ENCODE results near the gene AATK. TPM values are rescaled to one million over a fixed set of nuclear protein-coding genes. Genes with fewer than 3 reads are reported as not detected.

Gene AATK
- total RNA-seq, 4 donors from 2014 or later, result 23.9 to 190 (median 123) TPM

DNA sequence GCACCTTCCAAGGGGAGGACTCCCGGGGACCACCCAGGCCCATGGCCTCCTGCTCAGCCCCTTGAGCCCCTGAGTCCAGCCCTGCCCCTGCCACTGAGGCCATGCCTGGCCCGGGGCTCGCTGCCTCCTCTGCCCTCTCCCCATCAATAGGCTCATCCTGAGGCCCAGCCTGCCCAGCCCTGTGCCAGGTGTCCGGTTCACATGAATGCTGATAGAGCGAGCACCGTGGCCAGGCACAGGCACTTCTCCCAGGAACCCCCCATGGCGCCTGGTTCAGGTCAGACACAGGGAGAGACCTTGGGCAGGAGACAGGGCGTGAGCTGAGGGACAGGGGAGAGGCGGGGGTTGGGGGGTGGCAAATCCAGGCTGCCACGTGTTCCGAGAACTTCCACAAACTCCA lies 3.5 kb downstream of the AATK start:
- no peak for DNase-seq
- H3K36me3 ChIP-seq, result no peaks in the 10 kb centered on the region
- H3K27me3 ChIP-seq, result peaks cover 0 to 4% of the 10 kb centered on the region in 2 donors
- TF ChIP-seq, protein P1, sequence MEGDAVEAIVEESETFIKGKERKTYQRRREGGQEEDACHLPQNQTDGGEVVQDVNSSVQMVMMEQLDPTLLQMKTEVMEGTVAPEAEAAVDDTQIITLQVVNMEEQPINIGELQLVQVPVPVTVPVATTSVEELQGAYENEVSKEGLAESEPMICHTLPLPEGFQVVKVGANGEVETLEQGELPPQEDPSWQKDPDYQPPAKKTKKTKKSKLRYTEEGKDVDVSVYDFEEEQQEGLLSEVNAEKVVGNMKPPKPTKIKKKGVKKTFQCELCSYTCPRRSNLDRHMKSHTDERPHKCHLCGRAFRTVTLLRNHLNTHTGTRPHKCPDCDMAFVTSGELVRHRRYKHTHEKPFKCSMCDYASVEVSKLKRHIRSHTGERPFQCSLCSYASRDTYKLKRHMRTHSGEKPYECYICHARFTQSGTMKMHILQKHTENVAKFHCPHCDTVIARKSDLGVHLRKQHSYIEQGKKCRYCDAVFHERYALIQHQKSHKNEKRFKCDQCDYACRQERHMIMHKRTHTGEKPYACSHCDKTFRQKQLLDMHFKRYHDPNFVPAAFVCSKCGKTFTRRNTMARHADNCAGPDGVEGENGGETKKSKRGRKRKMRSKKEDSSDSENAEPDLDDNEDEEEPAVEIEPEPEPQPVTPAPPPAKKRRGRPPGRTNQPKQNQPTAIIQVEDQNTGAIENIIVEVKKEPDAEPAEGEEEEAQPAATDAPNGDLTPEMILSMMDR (IDR thresholded peaks at IDR 0.05), result no peak
- no peak for TF ChIP-seq POLR2A (IDR thresholded peaks at IDR 0.05)
- H3K9me3 ChIP-seq, result no peaks in the 10 kb centered on the region
- no peak overlapping the region for H3K4me3 ChIP-seq
- H3K4me1 ChIP-seq, result peaks cover 0 to 8% (median 2%) of the 10 kb centered on the region in 4 donors
- H3K27ac ChIP-seq, result no peak overlapping the region

DNA sequence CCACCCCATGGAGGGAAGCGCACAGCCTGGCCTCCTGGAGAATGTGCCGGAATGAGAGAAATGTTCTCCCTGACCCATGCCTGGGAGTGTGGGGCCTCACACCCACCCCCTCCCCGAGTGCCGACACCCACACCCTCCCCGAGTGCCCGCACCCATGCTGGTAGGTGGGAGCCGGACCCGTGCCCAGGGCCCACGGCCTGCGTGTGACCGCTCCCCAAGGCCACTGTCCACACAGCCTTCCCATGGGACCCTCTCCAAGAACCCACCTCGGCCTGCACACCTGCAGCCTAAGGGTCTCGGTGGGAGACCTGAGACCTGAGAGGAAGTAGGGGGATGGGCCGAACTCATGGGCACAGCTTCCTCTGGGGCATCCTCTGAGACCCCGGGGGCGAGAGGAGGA lies 4.0 kb downstream of the AATK start:
- H3K27ac ChIP-seq, result no peak overlapping the region
- TF ChIP-seq, protein P1 (IDR thresholded peaks at IDR 0.05), result no peak
- no peak for TF ChIP-seq POLR2A (IDR thresholded peaks at IDR 0.05)
- H3K27me3 ChIP-seq, result peaks cover 0 to 4% of the 10 kb centered on the region in 2 donors
- H3K4me1 ChIP-seq, result peaks cover 0 to 8% (median 2%) of the 10 kb centered on the region in 4 donors
- H3K4me3 ChIP-seq, result no peak overlapping the region
- DNase-seq, result no peak
- H3K36me3 ChIP-seq, result no peaks in the 10 kb centered on the region
- no peaks in the 10 kb centered on the region for H3K9me3 ChIP-seq

DNA sequence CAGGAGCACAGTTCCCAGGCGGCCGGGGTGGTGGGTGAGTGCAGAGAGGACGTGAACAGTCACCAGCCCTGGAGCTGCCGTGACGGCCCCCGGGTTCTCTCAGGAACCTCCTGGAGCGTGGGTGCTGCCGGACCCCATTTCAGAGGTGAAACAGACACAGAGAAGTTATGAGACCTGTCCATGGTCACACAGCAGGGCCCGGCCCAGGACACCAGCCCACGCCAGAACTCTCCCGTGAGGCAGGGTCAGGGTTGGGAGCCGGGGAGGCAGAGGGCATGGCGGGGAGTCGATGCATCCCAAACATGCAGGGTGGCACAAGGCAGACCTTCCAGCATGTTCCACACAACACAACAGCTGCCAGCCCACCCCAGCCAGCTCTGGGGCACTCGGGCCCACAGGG lies 4.5 kb downstream of the AATK start:
- Histone ChIP-seq H3K27ac (no peak overlapping the region), H3K36me3 (no peaks in the 10 kb centered on the region), H3K9me3 (no peaks in the 10 kb centered on the region), H3K4me1 (peaks cover 0 to 8% (median 2%) of the 10 kb centered on the region in 4 donors), H3K4me3 (no peak overlapping the region), H3K27me3 (peaks cover 0 to 4% of the 10 kb centered on the region in 2 donors)
- TF ChIP-seq, protein P1 (IDR thresholded peaks at IDR 0.05), result no peak
- no peak for TF ChIP-seq POLR2A (IDR thresholded peaks at IDR 0.05)
- no peak for DNase-seq

DNA sequence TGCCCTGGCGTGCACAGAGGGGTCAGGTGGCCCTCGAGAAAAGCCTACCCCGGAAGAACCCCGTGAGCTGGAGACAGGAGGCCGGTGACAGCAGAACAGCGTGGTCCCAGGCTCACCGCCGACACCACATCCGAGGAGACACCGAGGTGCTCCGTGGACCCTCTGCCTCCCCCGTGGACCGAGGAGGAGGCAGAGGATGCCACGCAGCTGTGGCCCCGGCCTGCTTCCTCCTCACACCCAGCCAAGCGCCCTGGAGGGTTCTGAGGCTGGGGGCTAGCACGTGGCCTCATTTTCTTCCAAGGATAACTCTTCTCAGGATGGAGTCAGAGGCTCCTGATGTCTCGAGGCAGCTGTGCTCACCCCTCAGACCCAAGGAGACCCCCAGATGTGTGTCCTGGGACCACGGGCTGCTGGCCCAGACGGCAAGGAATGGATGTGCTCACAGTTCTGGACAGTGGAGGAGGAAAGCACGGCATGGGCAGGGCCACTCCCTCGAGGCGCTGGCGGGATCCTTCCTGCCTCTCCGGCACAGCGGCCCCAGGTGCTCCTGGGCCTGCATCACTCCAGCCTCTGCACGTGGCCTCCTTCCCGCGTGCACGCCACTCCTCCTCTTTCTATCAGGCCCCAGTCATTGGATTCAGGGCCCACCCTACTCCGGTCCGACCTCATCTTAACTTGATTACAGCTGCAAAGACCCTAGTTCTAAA lies 5.1 kb downstream of the AATK start:
- Histone ChIP-seq H3K36me3 (no peaks in the 10 kb centered on the region), H3K9me3 (no peaks in the 10 kb centered on the region), H3K27ac (peak overlapping the region in 1 of 4 donors; percentile 58), H3K4me1 (peaks cover 0 to 8% (median 2%) of the 10 kb centered on the region in 4 donors), H3K4me3 (peak overlapping the region in 1 of 4 donors; percentile 46), H3K27me3 (peaks cover 0 to 4% of the 10 kb centered on the region in 2 donors)
- DNase-seq, result no peak
- TF ChIP-seq, protein P1 (IDR thresholded peaks at IDR 0.05), result no peak
- no peak for TF ChIP-seq POLR2A (IDR thresholded peaks at IDR 0.05)

DNA sequence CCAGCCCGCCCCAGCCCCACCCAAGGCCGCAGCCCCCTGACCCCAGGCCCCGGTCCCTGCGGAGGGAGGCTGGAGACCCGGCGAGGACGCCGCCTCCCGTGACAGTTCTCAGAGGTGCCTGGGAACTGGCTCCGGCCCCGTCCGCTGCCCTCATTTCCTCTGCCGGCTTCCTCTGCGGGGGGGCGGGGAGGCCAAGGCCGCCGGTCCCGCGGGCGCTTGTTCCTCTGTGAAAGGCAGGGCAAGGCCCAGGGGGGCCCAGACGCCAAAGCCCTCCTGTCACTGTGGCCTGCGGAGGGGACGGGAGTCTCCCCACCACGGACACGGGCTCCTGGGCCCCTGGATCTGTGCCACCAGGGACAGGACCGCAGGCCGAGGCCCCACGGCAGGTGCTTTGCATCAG lies 5.7 kb downstream of the AATK start:
- TF ChIP-seq POLR2A (IDR thresholded peaks at IDR 0.05), result no peak
- TF ChIP-seq, protein P1 (IDR thresholded peaks at IDR 0.05), result no peak
- H3K27ac ChIP-seq, result peak overlapping the region in 2 of 4 donors; percentile 3 to 58
- H3K9me3 ChIP-seq, result no peaks in the 10 kb centered on the region
- H3K36me3 ChIP-seq, result no peaks in the 10 kb centered on the region
- peak overlapping the region; percentile 20 to 46 (median 30) for H3K4me3 ChIP-seq
- peaks cover 0 to 4% (median 0%) of the 10 kb centered on the region in 4 donors for H3K4me1 ChIP-seq
- H3K27me3 ChIP-seq, result no peaks in the 10 kb centered on the region
- peak in 1 of 3 donors; percentile 56 for DNase-seq
